Heart left ventricle (tissue), 16 donors: ENCODE data around the gene STEAP3. TPM values are rescaled to one million over a fixed set of nuclear protein-coding genes. Genes with fewer than 3 reads are reported as not detected.

Experiments used
- ATAC-seq, 4 donors: fragments of 200-7000 bp; cut with Tn5 transposase; one replicate each; pipeline ENCODE4 v1.9.1; 2020 to 2022; ENCODE audit warnings: moderate library complexity in 4 of 4, mild to moderate bottlenecking in 3 of 4, moderate number of reproducible peaks in 1 of 4
- DNase-seq, 5 donors: peaks; one replicate each; pipeline ENCODE4 v3.0.0-alpha.2; 2020
- H3K27ac ChIP-seq, 12 donors: fragments of 200-600 bp; sonication (generic) in 4 of 12; one replicate each; pipeline versions ENCODE4 v1.5.0 to v1.8.0; 2016 to 2022; ENCODE audit warnings: mild to moderate bottlenecking in 2 of 12
- H3K27me3 ChIP-seq, 9 donors: fragments of 200-600 bp; sonication (generic) in 2 of 9; one replicate each; pipeline versions ENCODE4 v1.5.1 to v1.8.0; 2016 to 2022; ENCODE audit warnings: mild to moderate bottlenecking in 3 of 9
- H3K36me3 ChIP-seq, 9 donors: fragments of 200-600 bp; sonication (generic) in 2 of 9; one replicate each; pipeline versions ENCODE4 v1.5.0 to v1.8.0; 2018 to 2022; ENCODE audit warnings: mild to moderate bottlenecking in 2 of 9
- H3K4me1 ChIP-seq, 12 donors: fragments of 200-600 bp; sonication (generic) in 4 of 12; one replicate each; pipeline versions ENCODE4 v1.5.0 to v1.8.0; 2016 to 2022; ENCODE audit warnings: mild to moderate bottlenecking in 3 of 12
- H3K4me3 ChIP-seq, 12 donors: fragments of 200-600 bp; sonication (generic) in 4 of 12; one replicate each; pipeline versions ENCODE4 v1.5.0 to v1.8.0; 2017 to 2022; ENCODE audit warnings: mild to moderate bottlenecking in 9 of 12, moderate library complexity in 4 of 12
- H3K9me3 ChIP-seq, 12 donors: fragments of 200-600 bp; sonication (generic) in 4 of 12; one replicate each; pipeline versions ENCODE4 v1.5.0 to v1.8.0; 2016 to 2022; ENCODE audit warnings: mild to moderate bottlenecking in 1 of 12
- POLR2A ChIP-seq, 2 donors: fragments of 450-650 bp; IDR thresholded peaks; one replicate each; pipeline ENCODE4 v1.6.1; 2017; ENCODE audit warnings: antibody characterized with exemption in 2 of 2, mild to moderate bottlenecking in 2 of 2, moderate library complexity in 2 of 2
- WGBS, 4 donors: extraction: QIAGEN DNeasy Blood & Tissue Kit in 2 of 4; methylation state at CpG; one replicate each; pipeline versions ENCODE4 v1.1.5 to v1.1.7; 2013 to 2018; 5-methylcytosine and 5-hydroxymethylcytosine counted together
- intact Hi-C, 10 donors: fragments of 100-400 bp; cut with DNase I; formaldehyde crosslinking; loops; one replicate each; pipeline versions ENCODE4 v1.11.1 to v1.14.2; 2022
- polyA plus RNA-seq, 2 donors: library from polyadenylated mRNA; stranded (reverse); fragments of 200-250 nt; gene quantifications; one replicate each; pipeline ENCODE4 v1.2.3, GENCODE V29; 2013
- total RNA-seq, 9 donors: library from RNA; depleted of rRNA in 2 of 9; stranded (reverse); fragments of >200 nt in 2 of 9; fragmentation: NEBNext Ultra II Directional in 3 of 9; extraction: Animal tissue kit (Norgen Biotek cat#: 25700) in 3 of 9; gene quantifications; one replicate each; pipeline versions ENCODE4 v1.1.0 to v1.2.4, GENCODE V29; 2016 to 2023
- TF ChIP-seq, protein P1 (sequence below), 12 donors: fragments of 200-600 bp; sonication (generic) in 4 of 12; IDR thresholded peaks; one replicate each; pipeline versions ENCODE4 v1.5.0 to v1.8.0; 2018 to 2022; ENCODE audit warnings: antibody characterized with exemption in 12 of 12, mild to moderate bottlenecking in 5 of 12
- donor health status: ischemic (EF 13 %, LVEDD 7.1; RV severe dilation, severe dysfunction).
- donor health status: healthy with polysubstance abuse.
- donor health status: DM: no; HTN: yes; CAD: no.
- donor health status: DM: no; HTN: no; CAD: no.
- donor health status: ischemic (EF 25% LVEDD 6.9; RV normal size, moderate dysfunction).
- donor health status: ischemic (EF 25% LVEDD 5.7; RV mildly dilated, moderate dysfunction).
- donor health status: healthy.
- donor health status: DM: yes; HTN: yes; CAD: no.
- donor health status: ischemic (EF 35%, LVEDD 5.7; RV mildly dilated, moderate dysfunction).
- donor health status: nonischemic (EF 11% LVEDD 7.7; RV severe dilation, severe dysfunction).
- donor health status: DM: yes; HTN: yes; CAD: no.
- donor health status: PGD.
- donor health status: ischemic (EF 29% LVEDD 5.4; RV normal size, mild dysfunction).
- donor health status: nonischemic (EF 23%, LVEDD 6.1; RV moderate dilation, normal function).

STEAP3 gene
- total and polyA plus RNA-seq, 11 donors = 4.9 to 38.5 (median 11.1) TPM

DNA sequence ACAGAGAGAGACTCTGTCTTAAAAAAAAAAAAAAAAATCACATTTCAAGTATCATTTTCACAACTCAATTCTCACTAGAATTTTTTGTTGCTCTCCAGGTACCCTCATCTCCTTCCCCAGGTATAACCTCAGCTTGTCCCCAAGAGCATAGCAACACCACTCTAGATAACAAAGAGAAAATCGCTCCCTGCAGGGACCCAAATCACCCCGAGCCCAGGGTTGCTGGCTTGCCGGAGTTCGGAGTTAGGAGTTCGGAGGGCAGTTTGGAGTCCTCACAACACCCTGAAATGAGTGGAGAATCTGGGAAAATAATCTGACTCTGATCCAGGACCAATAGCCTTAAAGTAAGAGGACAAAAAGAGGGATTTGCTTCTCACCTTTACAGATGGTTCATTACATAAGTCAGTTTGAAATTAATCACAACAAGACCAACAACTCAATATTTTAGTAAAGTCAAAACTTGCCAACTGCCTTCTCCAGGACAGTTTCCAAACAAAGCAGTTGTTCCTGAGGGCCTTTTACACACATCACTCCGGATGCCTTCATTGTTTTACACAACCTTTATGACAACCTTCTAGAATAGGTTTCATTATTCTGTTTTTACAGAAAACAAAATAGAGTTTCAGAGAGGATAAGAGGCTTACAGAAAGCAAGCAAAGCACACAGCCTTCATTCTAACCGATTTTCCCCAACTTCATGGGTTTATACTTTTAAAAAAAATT, 83.9 kb downstream of the STEAP3 start:
- peak overlapping the region in 5 of 12 donors; percentile 72 to 85 (median 80) for H3K27ac ChIP-seq
- TF ChIP-seq, protein P1, sequence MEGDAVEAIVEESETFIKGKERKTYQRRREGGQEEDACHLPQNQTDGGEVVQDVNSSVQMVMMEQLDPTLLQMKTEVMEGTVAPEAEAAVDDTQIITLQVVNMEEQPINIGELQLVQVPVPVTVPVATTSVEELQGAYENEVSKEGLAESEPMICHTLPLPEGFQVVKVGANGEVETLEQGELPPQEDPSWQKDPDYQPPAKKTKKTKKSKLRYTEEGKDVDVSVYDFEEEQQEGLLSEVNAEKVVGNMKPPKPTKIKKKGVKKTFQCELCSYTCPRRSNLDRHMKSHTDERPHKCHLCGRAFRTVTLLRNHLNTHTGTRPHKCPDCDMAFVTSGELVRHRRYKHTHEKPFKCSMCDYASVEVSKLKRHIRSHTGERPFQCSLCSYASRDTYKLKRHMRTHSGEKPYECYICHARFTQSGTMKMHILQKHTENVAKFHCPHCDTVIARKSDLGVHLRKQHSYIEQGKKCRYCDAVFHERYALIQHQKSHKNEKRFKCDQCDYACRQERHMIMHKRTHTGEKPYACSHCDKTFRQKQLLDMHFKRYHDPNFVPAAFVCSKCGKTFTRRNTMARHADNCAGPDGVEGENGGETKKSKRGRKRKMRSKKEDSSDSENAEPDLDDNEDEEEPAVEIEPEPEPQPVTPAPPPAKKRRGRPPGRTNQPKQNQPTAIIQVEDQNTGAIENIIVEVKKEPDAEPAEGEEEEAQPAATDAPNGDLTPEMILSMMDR (IDR thresholded peaks at IDR 0.05) = no peak
- no peak for TF ChIP-seq POLR2A (IDR thresholded peaks at IDR 0.05)
- H3K27me3 ChIP-seq = no peaks in the 10 kb centered on the region
- ATAC-seq (no peak), DNase-seq (no peak)
- intact Hi-C loops = loop anchor here in 1 of 10 donors (5.0 kb wide), 2 partner anchors 85 to 170 kb away; partner anchors contain the start of gene STEAP3
- 89 to 92% (median 90%) methylated on average over 7 of the region's 7 CpGs for WGBS, 4 donors
- peaks cover 0 to 24% (median 6%) of the 10 kb centered on the region in 12 donors for H3K4me1 ChIP-seq
- no peak overlapping the region for H3K4me3 ChIP-seq
- H3K9me3 ChIP-seq = no peaks in the 10 kb centered on the region
- H3K36me3 ChIP-seq = peaks cover 0 to 4% (median 0%) of the 10 kb centered on the region in 9 donors

DNA sequence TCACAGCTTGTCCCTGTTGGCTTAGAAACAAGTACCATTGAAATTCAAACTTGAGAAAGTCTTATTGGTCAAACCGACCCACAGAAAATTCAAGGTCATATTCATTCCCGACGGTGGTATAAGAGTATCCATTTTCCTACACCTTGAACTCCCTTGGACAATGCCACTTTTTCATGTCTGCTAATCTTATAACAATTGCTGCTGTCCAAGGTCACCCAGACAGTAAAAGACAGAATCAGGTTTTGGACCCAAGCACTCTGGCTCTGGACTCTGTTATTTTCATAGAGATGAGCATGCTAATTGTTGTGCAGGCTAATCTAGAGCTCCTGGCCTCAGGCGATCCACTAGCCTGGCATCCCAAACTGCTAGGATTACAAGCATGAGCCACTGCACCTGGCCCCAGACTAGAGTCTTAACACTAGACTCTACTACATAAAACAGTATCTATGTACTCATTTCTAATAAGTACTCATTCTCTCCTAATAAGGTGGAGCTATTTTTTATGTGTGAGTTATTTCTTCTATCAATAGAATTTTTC, 85.2 kb downstream of the STEAP3 start:
- intact Hi-C loops = loop anchor here in 1 of 10 donors (5.0 kb wide), 2 partner anchors 87 to 168 kb away; partner anchors contain the start of gene STEAP3
- Histone ChIP-seq H3K27me3 (no peaks in the 10 kb centered on the region), H3K9me3 (no peaks in the 10 kb centered on the region), H3K4me1 (peaks cover 0 to 25% (median 6%) of the 10 kb centered on the region in 12 donors), H3K4me3 (no peak overlapping the region), H3K27ac (peak overlapping the region in 1 of 12 donors; percentile 10), H3K36me3 (peaks cover 0 to 4% (median 0%) of the 10 kb centered on the region in 9 donors)
- ATAC-seq (no peak), DNase-seq (no peak)
- WGBS, 4 donors = 63 to 76% (median 75%) methylated on average over 4 of the region's 4 CpGs
- no peak for TF ChIP-seq POLR2A (IDR thresholded peaks at IDR 0.05)
- TF ChIP-seq, protein P1 (IDR thresholded peaks at IDR 0.05) = no peak

DNA sequence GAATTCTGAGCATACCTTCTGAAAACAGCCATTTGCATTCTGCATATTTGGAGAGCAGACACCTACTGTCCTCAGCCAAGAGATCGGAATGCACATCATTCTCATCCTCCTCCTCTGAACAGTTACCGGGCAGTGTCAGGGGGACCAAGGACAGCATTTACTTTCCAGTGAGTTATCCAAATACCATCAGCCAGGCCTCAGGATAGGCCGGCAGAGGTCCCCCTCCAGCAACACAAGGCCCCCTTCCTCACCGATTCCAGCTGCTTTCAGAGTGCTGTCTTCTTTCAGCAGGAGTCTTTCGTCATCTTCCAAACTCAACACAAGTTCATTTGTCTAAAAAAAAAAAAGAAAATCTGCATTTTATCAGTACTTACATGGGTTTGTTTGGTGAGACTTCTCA, 87.7 kb downstream of the STEAP3 start:
- TF ChIP-seq POLR2A (IDR thresholded peaks at IDR 0.05) = no peak
- TF ChIP-seq, protein P1 (IDR thresholded peaks at IDR 0.05) = no peak
- intact Hi-C loops = loop anchor here in 6 of 10 donors (5.0 to 10.0 kb wide), 4 partner anchors 51 to 166 kb away; partner anchors contain the start of genes C2orf76 (in 1 of the 6) and DBI (in 1 of the 6)
- Histone ChIP-seq H3K36me3 (peaks cover 0 to 4% (median 0%) of the 10 kb centered on the region in 9 donors), H3K4me3 (no peak overlapping the region), H3K4me1 (peaks cover 0 to 30% (median 14%) of the 10 kb centered on the region in 12 donors), H3K9me3 (no peaks in the 10 kb centered on the region), H3K27me3 (no peaks in the 10 kb centered on the region), H3K27ac (peak overlapping the region in 1 of 12 donors; percentile 31)
- DNase-seq (no peak), ATAC-seq (peak in 3 of 4 donors; percentile 12 to 24 (median 23))
- WGBS, 4 donors = 67 to 71% (median 68%) methylated on average over 5 of the region's 5 CpGs

DNA sequence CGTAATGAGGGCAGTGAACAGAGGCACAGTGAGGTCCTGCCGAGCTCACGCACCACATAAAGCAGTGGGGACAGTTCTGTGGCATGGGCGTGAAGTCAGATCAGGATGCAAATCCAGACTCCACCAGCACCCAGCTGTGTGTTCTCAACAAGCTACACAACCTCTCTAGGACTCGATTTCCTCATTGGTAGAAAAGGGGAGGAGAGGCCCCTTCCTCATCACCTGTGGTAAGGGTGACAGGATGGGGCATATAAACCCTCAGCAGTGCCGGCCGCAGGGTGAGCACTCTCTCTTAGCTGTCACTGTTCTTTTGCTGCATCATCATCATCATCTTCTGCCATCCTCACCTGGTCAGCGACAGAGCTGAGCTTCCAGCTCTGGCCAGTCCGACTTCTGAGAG, 88.2 kb downstream of the STEAP3 start:
- ATAC-seq = no peak
- Histone ChIP-seq H3K27me3 (no peaks in the 10 kb centered on the region), H3K4me1 (peaks cover 0 to 28% (median 14%) of the 10 kb centered on the region in 12 donors), H3K4me3 (no peak overlapping the region), H3K9me3 (no peaks in the 10 kb centered on the region), H3K27ac (no peak overlapping the region), H3K36me3 (peaks cover 0 to 4% (median 0%) of the 10 kb centered on the region in 9 donors)
- WGBS, 4 donors = 87 to 93% (median 91%) methylated on average over 9 of the region's 9 CpGs
- intact Hi-C loops = loop anchor here in 6 of 10 donors (5.0 to 10.0 kb wide), 4 partner anchors 50 to 165 kb away; partner anchors contain the start of genes C2orf76 (in 1 of the 6) and DBI (in 1 of the 6)
- TF ChIP-seq, protein P1 (IDR thresholded peaks at IDR 0.05) = no peak
- TF ChIP-seq POLR2A (IDR thresholded peaks at IDR 0.05) = no peak
- no peak for DNase-seq
